Measurements from ENCODE around the gene ITGAD. TPM values are rescaled to one million over a fixed set of nuclear protein-coding genes. Genes with fewer than 3 reads are reported as not detected.

The ITGAD gene
- total and polyA plus RNA-seq, 2 donors (not counting 1 experiment from before 2014, with no cell fraction given): 0.19 TPM; not detected in 1

- CTCF ChIA-PET: no interaction called here
- no peak overlapping the region for H3K27ac Mint-ChIP-seq
- H3K4me1 Mint-ChIP-seq: peaks cover 12% of the 10 kb centered on the region
- Histone ChIP-seq H3K36me3 (replicated peaks in 1 of 2; ENCODE audit: control extremely low read depth in 1 of 2, control insufficient read depth in 1 of 2, extremely low read depth in 1 of 2, insufficient read depth in 2 of 2, low read length in 1 of 2) (no peaks in the 10 kb centered on the region), H3K4me3 (ENCODE audit: control extremely low read depth in 1 of 5, extremely low read depth in 1 of 5, insufficient read depth in 1 of 5, low read depth in 2 of 5, low read length in 4 of 5) (no peak overlapping the region), H3K9me3 (ENCODE audit: control extremely low read depth in 1 of 3, control insufficient read depth in 2 of 3, insufficient read depth in 1 of 3, low read length in 2 of 3) (peaks cover 0 to 13% (median 6%) of the 10 kb centered on the region in 3 donors), H3K27ac (ENCODE audit: low read length in 2 of 2) (no peak overlapping the region), H3K4me2 (replicated peaks; ENCODE audit: low read depth, low read length, poor library complexity, severe bottlenecking) (no peak overlapping the region), H3K4me1 (ENCODE audit: control insufficient read depth in 2 of 2, insufficient read depth in 2 of 2, low read length in 2 of 2) (peaks cover 0 to 7% of the 10 kb centered on the region in 2 donors), H3K79me2 (ENCODE audit: control insufficient read depth, insufficient read depth, low read length) (no peaks in the 10 kb centered on the region), H2AFZ (ENCODE audit: insufficient read depth, low read depth, low read length, poor library complexity, severe bottlenecking) (no peak overlapping the region), H4K20me1 (ENCODE audit: control insufficient read depth, insufficient read depth, low read length, poor library complexity, severe bottlenecking) (no peaks in the 10 kb centered on the region), H3K9ac (ENCODE audit: low read length) (no peak overlapping the region), H3K27me3 (replicated peaks in 1 of 4; ENCODE audit: control extremely low read depth in 1 of 4, control insufficient read depth in 3 of 4, insufficient read depth in 4 of 4, low read length in 3 of 4) (peaks cover 0 to 3% (median 0%) of the 10 kb centered on the region in 4 experiments)
- TF ChIP-seq EZH2 (IDR thresholded peaks at IDR 0.05; ENCODE audit: borderline replicate concordance, insufficient read depth, low read depth, low read length, poor library complexity, severe bottlenecking): no peak
- intact Hi-C loops (cut with micrococcal nuclease): no loop called here
- WGBS (ENCODE audit: insufficient coverage): over 99% methylated on average over 8 of the region's 9 CpGs
- POLR2A ChIA-PET: no interaction called here
- no peak for DNase-seq
- ATAC-seq (ENCODE audit: low read depth): no peak
- H3K27me3 Mint-ChIP-seq: peaks cover 4% of the 10 kb centered on the region
- H3K4me3 Mint-ChIP-seq: no peak overlapping the region
- no peaks in the 10 kb centered on the region for H3K9me3 Mint-ChIP-seq (ENCODE audit: insufficient read depth)
These were observed 4.6 kb downstream of the ITGAD start for GRCh38 chr16:31397701-31398100.

- intact Hi-C loops (cut with micrococcal nuclease): no loop called here
- no peaks in the 10 kb centered on the region for H4K20me1 ChIP-seq (ENCODE audit: control insufficient read depth, insufficient read depth, low read length, poor library complexity, severe bottlenecking)
- H3K36me3 ChIP-seq (replicated peaks in 1 of 2; ENCODE audit: control extremely low read depth in 1 of 2, control insufficient read depth in 1 of 2, extremely low read depth in 1 of 2, insufficient read depth in 2 of 2, low read length in 1 of 2): no peaks in the 10 kb centered on the region
- Mint-ChIP-seq H3K27me3 (peaks cover 4% of the 10 kb centered on the region), H3K9me3 (ENCODE audit: insufficient read depth) (no peaks in the 10 kb centered on the region), H3K4me1 (peaks cover 12% of the 10 kb centered on the region), H3K27ac (no peak overlapping the region), H3K4me3 (no peak overlapping the region)
- 0% methylated on average over 2 of the region's 2 CpGs for WGBS (ENCODE audit: insufficient coverage)
- peaks cover 0 to 13% (median 6%) of the 10 kb centered on the region in 3 donors for H3K9me3 ChIP-seq (ENCODE audit: control extremely low read depth in 1 of 3, control insufficient read depth in 2 of 3, insufficient read depth in 1 of 3, low read length in 2 of 3)
- peaks cover 0 to 7% of the 10 kb centered on the region in 2 donors for H3K4me1 ChIP-seq (ENCODE audit: control insufficient read depth in 2 of 2, insufficient read depth in 2 of 2, low read length in 2 of 2)
- DNase-seq (no peak), ATAC-seq (ENCODE audit: low read depth) (no peak)
- H2AFZ ChIP-seq (ENCODE audit: insufficient read depth, low read depth, low read length, poor library complexity, severe bottlenecking): no peak overlapping the region
- POLR2A ChIA-PET: no interaction called here
- H3K9ac ChIP-seq (ENCODE audit: low read length): no peak overlapping the region
- H3K27me3 ChIP-seq (replicated peaks in 1 of 4; ENCODE audit: control extremely low read depth in 1 of 4, control insufficient read depth in 3 of 4, insufficient read depth in 4 of 4, low read length in 3 of 4): no peaks in the 10 kb centered on the region
- H3K27ac ChIP-seq (ENCODE audit: low read length in 2 of 2): no peak overlapping the region
- H3K79me2 ChIP-seq (ENCODE audit: control insufficient read depth, insufficient read depth, low read length): no peaks in the 10 kb centered on the region
- TF ChIP-seq CTCF (IDR thresholded peaks at IDR 0.05) (no peak), EZH2 (IDR thresholded peaks at IDR 0.05; ENCODE audit: borderline replicate concordance, insufficient read depth, low read depth, low read length, poor library complexity, severe bottlenecking) (no peak)
- CTCF ChIA-PET: no interaction called here
- H3K4me3 ChIP-seq (ENCODE audit: control extremely low read depth in 1 of 5, extremely low read depth in 1 of 5, insufficient read depth in 1 of 5, low read depth in 2 of 5, low read length in 4 of 5): no peak overlapping the region
- H3K4me2 ChIP-seq (replicated peaks; ENCODE audit: low read depth, low read length, poor library complexity, severe bottlenecking): no peak overlapping the region
These were observed 7.1 kb downstream of the ITGAD start for GRCh38 chr16:31400191-31400590.
